ENCODE results near the gene SLCO2A1.
A peak's percentile ranks its signal among the peaks of the same experiment; 100 is the strongest.

SLCO2A1 gene

DNA sequence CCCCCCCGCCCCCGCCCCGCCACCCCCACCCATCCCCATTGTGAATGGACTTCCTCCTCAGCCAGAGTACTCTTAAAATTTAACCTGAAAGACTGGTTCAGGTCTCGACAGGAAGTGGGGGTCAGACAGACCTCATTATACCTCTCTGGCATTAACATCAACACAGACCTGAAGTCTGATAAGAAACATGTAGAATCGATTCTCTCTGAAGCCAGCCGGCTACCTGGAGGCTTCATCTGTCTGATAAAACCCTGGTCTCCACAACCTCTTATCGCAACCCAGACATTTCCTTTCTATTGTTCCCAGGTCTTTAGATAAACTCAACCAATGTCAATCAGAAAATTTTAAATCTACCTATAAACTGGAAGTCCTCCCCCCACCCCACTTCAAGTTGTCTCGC, 42.6 kb downstream of the SLCO2A1 start (continued):
- TF ChIP-seq, protein P1, sequence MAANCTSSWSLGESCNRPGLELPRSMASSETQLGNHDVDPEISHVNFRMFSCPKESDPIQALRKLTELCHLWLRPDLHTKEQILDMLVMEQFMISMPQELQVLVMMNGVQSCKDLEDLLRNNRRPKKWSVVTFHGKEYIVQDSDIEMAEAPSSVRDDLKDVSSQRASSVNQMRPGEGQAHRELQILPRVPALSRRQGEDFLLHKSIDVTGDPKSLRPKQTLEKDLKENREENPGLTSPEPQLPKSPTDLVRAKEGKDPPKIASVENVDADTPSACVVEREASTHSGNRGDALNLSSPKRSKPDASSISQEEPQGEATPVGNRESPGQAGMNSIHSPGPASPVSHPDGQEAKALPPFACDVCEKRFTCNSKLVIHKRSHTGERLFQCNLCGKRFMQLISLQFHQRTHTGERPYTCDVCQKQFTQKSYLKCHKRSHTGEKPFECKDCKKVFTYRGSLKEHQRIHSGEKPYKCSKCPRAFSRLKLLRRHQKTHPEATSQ (tag by site-specific recombination; IDR thresholded peaks at IDR 0.05): no peak
- TF ChIP-seq ZSCAN16 (tag by site-specific recombination; IDR thresholded peaks at IDR 0.05) (no peak), YY2 (tag by site-specific recombination; IDR thresholded peaks at IDR 0.05) (no peak), ZBTB44 (tag by site-specific recombination; IDR thresholded peaks at IDR 0.05) (no peak), TSHZ1 (tag by site-specific recombination; IDR thresholded peaks at IDR 0.05; ENCODE audit: borderline replicate concordance) (no peak), ZNF654 (tag by site-specific recombination; IDR thresholded peaks at IDR 0.05; ENCODE audit: low read depth) (no peak), RBAK (tag by site-specific recombination; IDR thresholded peaks at IDR 0.05) (no peak)
- TF ChIP-seq, protein P2, sequence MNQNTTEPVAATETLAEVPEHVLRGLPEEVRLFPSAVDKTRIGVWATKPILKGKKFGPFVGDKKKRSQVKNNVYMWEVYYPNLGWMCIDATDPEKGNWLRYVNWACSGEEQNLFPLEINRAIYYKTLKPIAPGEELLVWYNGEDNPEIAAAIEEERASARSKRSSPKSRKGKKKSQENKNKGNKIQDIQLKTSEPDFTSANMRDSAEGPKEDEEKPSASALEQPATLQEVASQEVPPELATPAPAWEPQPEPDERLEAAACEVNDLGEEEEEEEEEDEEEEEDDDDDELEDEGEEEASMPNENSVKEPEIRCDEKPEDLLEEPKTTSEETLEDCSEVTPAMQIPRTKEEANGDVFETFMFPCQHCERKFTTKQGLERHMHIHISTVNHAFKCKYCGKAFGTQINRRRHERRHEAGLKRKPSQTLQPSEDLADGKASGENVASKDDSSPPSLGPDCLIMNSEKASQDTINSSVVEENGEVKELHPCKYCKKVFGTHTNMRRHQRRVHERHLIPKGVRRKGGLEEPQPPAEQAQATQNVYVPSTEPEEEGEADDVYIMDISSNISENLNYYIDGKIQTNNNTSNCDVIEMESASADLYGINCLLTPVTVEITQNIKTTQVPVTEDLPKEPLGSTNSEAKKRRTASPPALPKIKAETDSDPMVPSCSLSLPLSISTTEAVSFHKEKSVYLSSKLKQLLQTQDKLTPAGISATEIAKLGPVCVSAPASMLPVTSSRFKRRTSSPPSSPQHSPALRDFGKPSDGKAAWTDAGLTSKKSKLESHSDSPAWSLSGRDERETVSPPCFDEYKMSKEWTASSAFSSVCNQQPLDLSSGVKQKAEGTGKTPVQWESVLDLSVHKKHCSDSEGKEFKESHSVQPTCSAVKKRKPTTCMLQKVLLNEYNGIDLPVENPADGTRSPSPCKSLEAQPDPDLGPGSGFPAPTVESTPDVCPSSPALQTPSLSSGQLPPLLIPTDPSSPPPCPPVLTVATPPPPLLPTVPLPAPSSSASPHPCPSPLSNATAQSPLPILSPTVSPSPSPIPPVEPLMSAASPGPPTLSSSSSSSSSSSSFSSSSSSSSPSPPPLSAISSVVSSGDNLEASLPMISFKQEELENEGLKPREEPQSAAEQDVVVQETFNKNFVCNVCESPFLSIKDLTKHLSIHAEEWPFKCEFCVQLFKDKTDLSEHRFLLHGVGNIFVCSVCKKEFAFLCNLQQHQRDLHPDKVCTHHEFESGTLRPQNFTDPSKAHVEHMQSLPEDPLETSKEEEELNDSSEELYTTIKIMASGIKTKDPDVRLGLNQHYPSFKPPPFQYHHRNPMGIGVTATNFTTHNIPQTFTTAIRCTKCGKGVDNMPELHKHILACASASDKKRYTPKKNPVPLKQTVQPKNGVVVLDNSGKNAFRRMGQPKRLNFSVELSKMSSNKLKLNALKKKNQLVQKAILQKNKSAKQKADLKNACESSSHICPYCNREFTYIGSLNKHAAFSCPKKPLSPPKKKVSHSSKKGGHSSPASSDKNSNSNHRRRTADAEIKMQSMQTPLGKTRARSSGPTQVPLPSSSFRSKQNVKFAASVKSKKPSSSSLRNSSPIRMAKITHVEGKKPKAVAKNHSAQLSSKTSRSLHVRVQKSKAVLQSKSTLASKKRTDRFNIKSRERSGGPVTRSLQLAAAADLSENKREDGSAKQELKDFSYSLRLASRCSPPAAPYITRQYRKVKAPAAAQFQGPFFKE (tag by site-specific recombination; IDR thresholded peaks at IDR 0.05; ENCODE audit: borderline replicate concordance): no peak
- TF ChIP-seq, protein P3, sequence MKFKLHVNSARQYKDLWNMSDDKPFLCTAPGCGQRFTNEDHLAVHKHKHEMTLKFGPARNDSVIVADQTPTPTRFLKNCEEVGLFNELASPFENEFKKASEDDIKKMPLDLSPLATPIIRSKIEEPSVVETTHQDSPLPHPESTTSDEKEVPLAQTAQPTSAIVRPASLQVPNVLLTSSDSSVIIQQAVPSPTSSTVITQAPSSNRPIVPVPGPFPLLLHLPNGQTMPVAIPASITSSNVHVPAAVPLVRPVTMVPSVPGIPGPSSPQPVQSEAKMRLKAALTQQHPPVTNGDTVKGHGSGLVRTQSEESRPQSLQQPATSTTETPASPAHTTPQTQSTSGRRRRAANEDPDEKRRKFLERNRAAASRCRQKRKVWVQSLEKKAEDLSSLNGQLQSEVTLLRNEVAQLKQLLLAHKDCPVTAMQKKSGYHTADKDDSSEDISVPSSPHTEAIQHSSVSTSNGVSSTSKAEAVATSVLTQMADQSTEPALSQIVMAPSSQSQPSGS (tag by site-specific recombination; IDR thresholded peaks at IDR 0.05; ENCODE audit: low read depth): no peak

DNA sequence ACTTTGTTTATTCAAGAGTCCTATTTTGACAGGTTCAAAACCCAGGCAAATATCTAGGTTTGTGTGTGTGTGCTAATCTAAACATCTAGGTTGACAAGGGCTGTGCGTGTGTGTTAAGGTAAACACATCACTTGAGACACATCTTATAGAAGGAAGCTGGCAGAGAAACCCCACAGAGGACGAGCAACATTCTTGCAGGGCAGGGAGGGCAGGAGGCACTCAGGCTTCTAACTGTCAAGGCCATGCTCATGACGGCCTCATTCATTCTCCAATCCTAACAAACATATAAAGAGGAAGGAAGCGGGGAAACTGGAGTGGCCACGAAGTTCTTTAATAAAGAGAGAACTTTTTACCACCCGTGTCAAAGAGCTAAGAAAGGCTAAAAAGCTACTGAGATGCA, 43.4 kb downstream of the SLCO2A1 start:
- Histone ChIP-seq H3K27ac (ENCODE audit: extremely low read depth, low read depth, low read length) (no peak overlapping the region), H3K36me3 (ENCODE audit: control insufficient read depth in 2 of 2, insufficient read depth in 1 of 2, low read length in 2 of 2) (no peaks in the 10 kb centered on the region), H3K4me1 (ENCODE audit: control insufficient read depth, insufficient read depth, low read length) (peaks cover 8% of the 10 kb centered on the region), H3K4me3 (ENCODE audit: low read depth, low read length) (no peak overlapping the region), H3K9me3 (ENCODE audit: control insufficient read depth, insufficient read depth, low read depth, low read length) (no peaks in the 10 kb centered on the region)
- POLR2A ChIA-PET: no interaction called here
- CTCF ChIA-PET: no interaction called here
- TF ChIP-seq YY2 (tag by site-specific recombination; IDR thresholded peaks at IDR 0.05) (no peak), ZSCAN16 (tag by site-specific recombination; IDR thresholded peaks at IDR 0.05) (no peak), GLIS1 (tag by site-specific recombination; IDR thresholded peaks at IDR 0.05) (peak; percentile 44; the same call in 1 of the 2 replicates)
